HEK293 (cell line): ENCODE results near the gene MTUS2.

ENCODE experiments used
- CTCF ChIA-PET: fragments of 350-600 bp; formaldehyde crosslinking; extraction: SDS; loops from one replicate; lab custom pipeline; 2021; ENCODE audit warnings: antibody characterized with exemption; lab: Yijun Ruan, JAX
- POLR2A ChIA-PET: fragments of 300-600 bp; formaldehyde crosslinking; extraction: SDS; loops from one replicate; lab custom pipeline; 2020; ENCODE audit warnings: antibody characterized with exemption, inconsistent platforms; lab: Yijun Ruan, JAX
- H3K27ac ChIP-seq: fragments of 200-500 bp; sonication (Bioruptor generic); 2 replicates; pipeline ENCODE4 v1.5.1; 2014; ENCODE audit warnings: low read depth, low read length, control low read depth, inconsistent platforms; ENCODE audit errors: extremely low read depth
- H3K36me3 ChIP-seq, 2 experiments: fragments of 200-500 bp in 1 of 2; sonication (Bioruptor generic) in 1 of 2; 1 replicate in 1 of 2; 2 replicates in 1 of 2; pipeline ENCODE4 v1.5.1; 2014 to 2017; ENCODE audit warnings: inconsistent platforms in 2 of 2, low read length in 2 of 2; ENCODE audit not compliant: control insufficient read depth in 2 of 2, insufficient read depth in 1 of 2
- H3K4me1 ChIP-seq: fragments of 200-500 bp; sonication (Bioruptor generic); 2 replicates; pipeline ENCODE4 v1.5.1; 2014; ENCODE audit warnings: mild to moderate bottlenecking, low read length, inconsistent platforms; ENCODE audit not compliant: control insufficient read depth, insufficient read depth
- H3K4me3 ChIP-seq: 2 replicates; pipeline ENCODE4 v1.5.1; 2011; ENCODE audit warnings: low read depth, mild to moderate bottlenecking, control low read depth, low read length, moderate library complexity
- H3K9me3 ChIP-seq: fragments of 200-500 bp; sonication (Bioruptor generic); 2 replicates; pipeline ENCODE4 v1.5.1; 2014; ENCODE audit warnings: low read depth, low read length, inconsistent platforms; ENCODE audit not compliant: control insufficient read depth, insufficient read depth
- EGR2 ChIP-seq: fragments of 450-650 bp; formaldehyde crosslinking; IDR thresholded peaks from 2 replicates; pipeline ENCODE4 v1.5.1; 2016; ENCODE audit warnings: low read depth, missing biosample characterization, missing genetic modification characterization
- GFI1B ChIP-seq: fragments of 450-650 bp; formaldehyde crosslinking; IDR thresholded peaks from 2 replicates; pipeline ENCODE4 v1.5.1; 2016; ENCODE audit warnings: missing biosample characterization, missing genetic modification characterization
- GLIS1 ChIP-seq: fragments of 450-650 bp; formaldehyde crosslinking; IDR thresholded peaks from 2 replicates; pipeline ENCODE4 v1.5.1; 2016; ENCODE audit warnings: missing biosample characterization, missing genetic modification characterization
- KLF9 ChIP-seq: fragments of 450-650 bp; formaldehyde crosslinking; IDR thresholded peaks from 2 replicates; pipeline ENCODE4 v1.5.1; 2016; ENCODE audit warnings: missing biosample characterization, missing genetic modification characterization, low read depth
- MEIS1 ChIP-seq: sonication (generic); formaldehyde crosslinking; IDR thresholded peaks from 2 replicates; pipeline ENCODE4 v1.8.1; 2022; ENCODE audit warnings: missing genetic modification reagents, mild to moderate bottlenecking, borderline replicate concordance
- SP2 ChIP-seq: fragments of 450-650 bp; formaldehyde crosslinking; IDR thresholded peaks from 2 replicates; pipeline ENCODE4 v1.5.1; 2016; ENCODE audit warnings: missing biosample characterization, missing genetic modification characterization
- ZNF114 ChIP-seq: fragments of 450-650 bp; formaldehyde crosslinking; IDR thresholded peaks from 2 replicates; pipeline ENCODE4 v1.5.0; 2017; ENCODE audit warnings: missing biosample characterization, missing genetic modification characterization
- ZNF132 ChIP-seq: fragments of 450-650 bp; formaldehyde crosslinking; IDR thresholded peaks from 2 replicates; pipeline ENCODE4 v1.5.1; 2017; ENCODE audit warnings: missing biosample characterization, missing genetic modification characterization, borderline replicate concordance
- ZNF138 ChIP-seq: fragments of 450-650 bp; formaldehyde crosslinking; IDR thresholded peaks from 2 replicates; pipeline ENCODE4 v1.5.1; 2016; ENCODE audit warnings: missing biosample characterization, missing genetic modification characterization, borderline replicate concordance
- ZNF174 ChIP-seq: fragments of 450-650 bp; formaldehyde crosslinking; IDR thresholded peaks from 2 replicates; pipeline ENCODE4 v1.5.0; 2017; ENCODE audit warnings: missing biosample characterization, mild to moderate bottlenecking, missing genetic modification characterization
- ZNF184 ChIP-seq: fragments of 450-650 bp; IDR thresholded peaks from 2 replicates; pipeline ENCODE4 v1.5.1; 2018; ENCODE audit warnings: missing biosample characterization, mild to moderate bottlenecking, missing genetic modification characterization
- ZNF549 ChIP-seq: fragments of 450-650 bp; IDR thresholded peaks from 2 replicates; pipeline ENCODE4 v1.5.1; 2018; ENCODE audit warnings: missing biosample characterization, missing genetic modification characterization, mild to moderate bottlenecking, inconsistent platforms, moderate library complexity
- ZNF660 ChIP-seq: fragments of 450-650 bp; IDR thresholded peaks from 2 replicates; pipeline ENCODE4 v1.5.1; 2018; ENCODE audit warnings: missing biosample characterization, mild to moderate bottlenecking, missing genetic modification characterization
- ZNF768 ChIP-seq: fragments of 450-650 bp; formaldehyde crosslinking; IDR thresholded peaks from 2 replicates; pipeline ENCODE4 v1.5.1; 2018; ENCODE audit warnings: missing biosample characterization, mild to moderate bottlenecking, missing genetic modification characterization
- TF ChIP-seq, protein P1 (sequence below): fragments of 450-650 bp; formaldehyde crosslinking; IDR thresholded peaks from 2 replicates; pipeline ENCODE4; 2016; ENCODE audit warnings: missing biosample characterization, missing genetic modification characterization
- TF ChIP-seq, protein P2 (sequence below): fragments of 450-650 bp; formaldehyde crosslinking; IDR thresholded peaks from 2 replicates; pipeline ENCODE4 v1.5.1; 2016; ENCODE audit warnings: missing biosample characterization, missing genetic modification characterization
- TF ChIP-seq, protein P3 (sequence below): fragments of 450-650 bp; formaldehyde crosslinking; IDR thresholded peaks from 2 replicates; pipeline ENCODE4 v1.5.1; 2016; ENCODE audit warnings: missing biosample characterization, missing genetic modification characterization
- TF ChIP-seq, protein P4 (sequence below): fragments of 450-650 bp; formaldehyde crosslinking; IDR thresholded peaks from 2 replicates; pipeline ENCODE4 v1.5.1; 2016; ENCODE audit warnings: missing biosample characterization, missing genetic modification characterization
- TF ChIP-seq, protein P5 (sequence below): fragments of 450-650 bp; formaldehyde crosslinking; IDR thresholded peaks from 2 replicates; pipeline ENCODE4 v1.5.1; 2016; ENCODE audit warnings: missing biosample characterization, missing genetic modification characterization

MTUS2 gene

DNA sequence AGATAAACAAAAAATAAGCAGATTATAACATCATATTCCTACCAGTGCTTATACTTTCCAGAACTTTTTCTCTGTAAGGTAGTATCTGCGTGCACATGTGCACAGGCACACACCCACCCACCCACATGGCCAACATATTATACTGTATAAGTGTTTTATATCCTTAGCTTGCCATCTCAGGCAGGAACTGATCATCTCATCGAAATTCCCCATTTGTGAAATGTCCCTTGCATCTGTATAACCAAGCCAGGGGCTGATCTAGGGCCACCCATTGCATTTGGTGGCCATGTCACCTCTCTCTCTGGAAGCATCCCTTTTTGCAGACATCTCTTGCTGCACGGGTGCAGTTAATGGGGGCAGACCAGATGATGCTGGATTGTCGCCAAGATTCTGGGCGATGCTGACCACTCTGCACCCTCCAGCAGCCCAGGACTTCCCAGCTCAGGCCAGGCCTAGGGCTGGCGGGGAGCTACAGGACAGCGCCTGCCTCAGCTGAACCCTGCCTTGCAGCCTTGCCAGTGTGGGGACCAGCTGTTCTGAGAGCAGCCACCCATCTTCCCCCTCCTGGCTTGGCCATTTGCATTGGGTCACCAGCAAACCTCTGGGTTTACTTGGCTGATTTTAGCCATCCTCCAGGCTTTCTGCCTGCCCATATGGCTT, 679.5 kb downstream of the MTUS2 start:
- CTCF ChIA-PET, result interaction anchor here (0.7 kb wide), 1 partner anchor 209 kb away, joined by 3 read pairs; no protein-coding TSS in a partner anchor
- POLR2A ChIA-PET, result no interaction called here
- no peaks in the 10 kb centered on the region; the same call in 1 of the 2 replicates for H3K4me1 ChIP-seq

DNA sequence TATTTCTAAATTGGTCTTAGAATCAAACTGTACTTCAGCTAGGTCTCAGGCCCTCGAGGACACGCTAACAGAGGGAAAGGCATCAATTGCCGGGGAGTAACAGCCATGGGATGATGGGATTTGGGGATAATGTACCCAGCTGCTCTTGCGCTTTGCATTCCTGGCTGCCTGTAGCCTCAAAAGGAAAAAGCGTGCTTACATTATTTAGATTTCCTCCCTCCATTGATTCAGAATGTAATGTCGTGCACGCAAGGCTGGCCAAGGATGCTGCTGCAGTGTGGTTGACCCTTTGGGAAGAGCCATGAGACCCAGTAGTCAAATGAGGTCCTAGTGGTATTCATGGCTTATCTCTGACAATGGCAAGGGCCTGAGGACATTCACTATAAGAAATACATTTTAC, 680.2 kb downstream of the MTUS2 start:
- TF ChIP-seq GLIS1 (tag by site-specific recombination), result no peak
- TF ChIP-seq, protein P1, sequence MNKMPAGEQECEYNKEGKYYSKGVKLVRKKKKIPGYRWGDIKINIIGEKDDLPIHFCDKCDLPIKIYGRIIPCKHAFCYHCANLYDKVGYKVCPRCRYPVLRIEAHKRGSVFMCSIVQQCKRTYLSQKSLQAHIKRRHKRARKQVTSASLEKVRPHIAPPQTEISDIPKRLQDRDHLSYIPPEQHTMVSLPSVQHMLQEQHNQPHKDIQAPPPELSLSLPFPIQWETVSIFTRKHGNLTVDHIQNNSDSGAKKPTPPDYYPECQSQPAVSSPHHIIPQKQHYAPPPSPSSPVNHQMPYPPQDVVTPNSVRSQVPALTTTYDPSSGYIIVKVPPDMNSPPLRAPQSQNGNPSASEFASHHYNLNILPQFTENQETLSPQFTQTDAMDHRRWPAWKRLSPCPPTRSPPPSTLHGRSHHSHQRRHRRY (tag by site-specific recombination), result no peak
- no peak for TF ChIP-seq ZNF132
- TF ChIP-seq ZNF768, result no peak
- TF ChIP-seq ZNF660 (tag by site-specific recombination), result no peak
- H3K4me3 ChIP-seq, result no peak overlapping the region
- ChIA-PET POLR2A (no interaction called here), CTCF (no interaction called here)
- no peaks in the 10 kb centered on the region for H3K9me3 ChIP-seq
- no peaks in the 10 kb centered on the region for H3K36me3 ChIP-seq
- H3K4me1 ChIP-seq, result no peaks in the 10 kb centered on the region; the same call in 1 of the 2 replicates
- H3K27ac ChIP-seq, result no peak overlapping the region

More for the DNA sequence above, 679.5 kb downstream of the MTUS2 start:
- no peaks in the 10 kb centered on the region for H3K9me3 ChIP-seq
- no peak for TF ChIP-seq MEIS1 (CRISPR knock-in tag)
- H3K36me3 ChIP-seq, result no peaks in the 10 kb centered on the region
- H3K27ac ChIP-seq, result no peak overlapping the region
- no peak overlapping the region for H3K4me3 ChIP-seq

DNA sequence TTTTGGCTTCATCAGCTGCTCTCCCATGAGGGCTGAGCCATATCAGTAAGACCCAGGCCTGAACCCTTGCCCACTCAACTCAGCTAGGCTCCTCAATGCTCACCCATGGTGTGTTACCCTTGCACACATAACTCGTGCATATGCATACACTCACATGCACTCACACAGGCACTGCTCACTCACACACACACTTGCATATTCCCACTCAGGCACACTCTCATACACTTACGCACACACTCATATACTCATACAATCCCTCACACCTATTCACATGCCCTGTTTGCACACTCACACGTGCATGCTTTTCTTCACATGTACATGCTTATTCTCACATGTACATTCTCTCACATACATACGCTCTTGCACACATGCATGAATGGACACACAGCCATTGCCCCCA, 681.5 kb downstream of the MTUS2 start:
- Histone ChIP-seq H3K4me1 (no peaks in the 10 kb centered on the region; the same call in 1 of the 2 replicates), H3K36me3 (no peaks in the 10 kb centered on the region), H3K27ac (no peak overlapping the region)
- ChIA-PET CTCF (no interaction called here), POLR2A (no interaction called here)
- TF ChIP-seq, protein P2, sequence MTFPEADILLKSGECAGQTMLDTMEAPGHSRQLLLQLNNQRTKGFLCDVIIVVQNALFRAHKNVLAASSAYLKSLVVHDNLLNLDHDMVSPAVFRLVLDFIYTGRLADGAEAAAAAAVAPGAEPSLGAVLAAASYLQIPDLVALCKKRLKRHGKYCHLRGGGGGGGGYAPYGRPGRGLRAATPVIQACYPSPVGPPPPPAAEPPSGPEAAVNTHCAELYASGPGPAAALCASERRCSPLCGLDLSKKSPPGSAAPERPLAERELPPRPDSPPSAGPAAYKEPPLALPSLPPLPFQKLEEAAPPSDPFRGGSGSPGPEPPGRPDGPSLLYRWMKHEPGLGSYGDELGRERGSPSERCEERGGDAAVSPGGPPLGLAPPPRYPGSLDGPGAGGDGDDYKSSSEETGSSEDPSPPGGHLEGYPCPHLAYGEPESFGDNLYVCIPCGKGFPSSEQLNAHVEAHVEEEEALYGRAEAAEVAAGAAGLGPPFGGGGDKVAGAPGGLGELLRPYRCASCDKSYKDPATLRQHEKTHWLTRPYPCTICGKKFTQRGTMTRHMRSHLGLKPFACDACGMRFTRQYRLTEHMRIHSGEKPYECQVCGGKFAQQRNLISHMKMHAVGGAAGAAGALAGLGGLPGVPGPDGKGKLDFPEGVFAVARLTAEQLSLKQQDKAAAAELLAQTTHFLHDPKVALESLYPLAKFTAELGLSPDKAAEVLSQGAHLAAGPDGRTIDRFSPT (tag by site-specific recombination), result no peak
- TF ChIP-seq KLF9, result no peak
- no peak for TF ChIP-seq ZNF174 (tag by site-specific recombination)
- TF ChIP-seq, protein P3, sequence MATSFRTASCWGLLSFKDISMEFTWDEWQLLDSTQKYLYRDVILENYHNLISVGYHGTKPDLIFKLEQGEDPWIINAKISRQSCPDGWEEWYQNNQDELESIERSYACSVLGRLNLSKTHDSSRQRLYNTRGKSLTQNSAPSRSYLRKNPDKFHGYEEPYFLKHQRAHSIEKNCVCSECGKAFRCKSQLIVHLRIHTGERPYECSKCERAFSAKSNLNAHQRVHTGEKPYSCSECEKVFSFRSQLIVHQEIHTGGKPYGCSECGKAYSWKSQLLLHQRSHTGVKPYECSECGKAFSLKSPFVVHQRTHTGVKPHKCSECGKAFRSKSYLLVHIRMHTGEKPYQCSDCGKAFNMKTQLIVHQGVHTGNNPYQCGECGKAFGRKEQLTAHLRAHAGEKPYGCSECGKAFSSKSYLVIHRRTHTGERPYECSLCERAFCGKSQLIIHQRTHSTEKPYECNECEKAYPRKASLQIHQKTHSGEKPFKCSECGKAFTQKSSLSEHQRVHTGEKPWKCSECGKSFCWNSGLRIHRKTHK (tag by site-specific recombination), result no peak
- TF ChIP-seq EGR2, result no peak
- TF ChIP-seq, all 188 proteins: peak for 0
- Histone ChIP-seq H3K9me3 (no peaks in the 10 kb centered on the region), H3K4me3 (no peak overlapping the region)

DNA sequence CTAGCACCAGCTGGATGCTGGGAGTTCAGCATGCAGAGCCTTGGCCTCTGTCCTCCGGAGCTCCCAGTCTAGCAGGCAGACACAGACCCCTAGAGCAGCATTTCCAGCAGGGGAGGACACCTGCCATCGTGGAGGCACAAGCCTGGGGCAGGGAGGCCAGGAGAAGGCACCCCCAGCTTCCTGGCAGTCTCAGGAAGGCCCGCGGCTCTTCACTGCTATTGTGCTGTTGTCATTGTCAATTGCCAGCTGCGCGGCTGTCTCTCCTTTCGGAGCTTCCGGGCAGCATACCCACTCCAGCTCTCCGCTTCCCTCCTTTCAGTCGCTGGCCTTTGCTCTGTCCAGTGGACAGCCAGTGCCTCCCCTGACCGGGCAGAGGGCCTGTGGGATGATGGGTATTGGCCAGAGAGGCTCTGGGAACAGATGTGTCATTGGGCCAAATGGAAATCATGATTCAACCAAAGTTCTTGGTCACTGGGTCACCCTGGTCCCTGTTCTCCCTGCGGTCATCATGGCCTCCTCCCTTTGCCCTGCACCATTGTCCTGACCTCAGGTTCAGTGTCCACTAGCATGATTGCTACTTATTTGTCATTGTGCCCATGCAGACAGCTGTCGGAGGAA, 682.4 kb downstream of the MTUS2 start:
- no peaks in the 10 kb centered on the region; the same call in 1 of the 2 replicates for H3K4me1 ChIP-seq
- no peaks in the 10 kb centered on the region for H3K9me3 ChIP-seq
- H3K4me3 ChIP-seq, result no peak overlapping the region
- H3K36me3 ChIP-seq, result no peaks in the 10 kb centered on the region
- ChIA-PET CTCF (interaction anchor here (0.6 kb wide), 1 partner anchor 24 kb away, joined by 3 read pairs; no protein-coding TSS in a partner anchor), POLR2A (no interaction called here)
- H3K27ac ChIP-seq, result no peak overlapping the region
- TF ChIP-seq ZNF184 (tag by site-specific recombination) (no peak), SP2 (tag by site-specific recombination) (no peak), ZNF549 (no peak), GFI1B (no peak), ZNF114 (no peak), ZNF138 (tag by site-specific recombination) (no peak)
- TF ChIP-seq, protein P3 (tag by site-specific recombination), result no peak
- TF ChIP-seq, protein P4, sequence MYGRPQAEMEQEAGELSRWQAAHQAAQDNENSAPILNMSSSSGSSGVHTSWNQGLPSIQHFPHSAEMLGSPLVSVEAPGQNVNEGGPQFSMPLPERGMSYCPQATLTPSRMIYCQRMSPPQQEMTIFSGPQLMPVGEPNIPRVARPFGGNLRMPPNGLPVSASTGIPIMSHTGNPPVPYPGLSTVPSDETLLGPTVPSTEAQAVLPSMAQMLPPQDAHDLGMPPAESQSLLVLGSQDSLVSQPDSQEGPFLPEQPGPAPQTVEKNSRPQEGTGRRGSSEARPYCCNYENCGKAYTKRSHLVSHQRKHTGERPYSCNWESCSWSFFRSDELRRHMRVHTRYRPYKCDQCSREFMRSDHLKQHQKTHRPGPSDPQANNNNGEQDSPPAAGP (tag by site-specific recombination), result no peak
- TF ChIP-seq, protein P5, sequence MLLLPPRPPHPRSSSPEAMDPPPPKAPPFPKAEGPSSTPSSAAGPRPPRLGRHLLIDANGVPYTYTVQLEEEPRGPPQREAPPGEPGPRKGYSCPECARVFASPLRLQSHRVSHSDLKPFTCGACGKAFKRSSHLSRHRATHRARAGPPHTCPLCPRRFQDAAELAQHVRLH (tag by site-specific recombination), result no peak
